TTC549 (cell line): Measurements from ENCODE around the gene PTGIS.
"Not testable (repeated sequence)": the region's sequence is repeated elsewhere in the genome, so short reads cannot be mapped to it uniquely, and the experiment has no call there.

ENCODE experiments used
- FAIRE-seq: peaks from 2 replicates; lab custom pipeline; 2012; peaks lifted over from hg19 to GRCh38; lab: Jason Lieb, UNC

Gene PTGIS

GRCh38 chr20:49567421-49568277 lies at the start of gene PTGIS:
Gene PTGIS, minus strand, starts transcription at chr20:49568137. Its CDS starts 21 bp downstream, at chr20:49568116.
- no peak for FAIRE-seq

GRCh38 chr20:49617394-49617793 lies 49.5 kb upstream of the PTGIS start:
- not testable (repeated sequence) for FAIRE-seq

GRCh38 chr20:49616154-49617007 lies 48.4 kb upstream of the PTGIS start:
- no peak for FAIRE-seq

GRCh38 chr20:49615401-49616153 lies 47.6 kb upstream of the PTGIS start:
- no peak for FAIRE-seq

- not testable (repeated sequence) for FAIRE-seq
Observed at GRCh38 chr20:49615051-49615400, 47.1 kb upstream of the PTGIS start.

GRCh38 chr20:49614338-49615050 lies 46.6 kb upstream of the PTGIS start:
- no peak for FAIRE-seq

GRCh38 chr20:49612127-49612738 lies 44.3 kb upstream of the PTGIS start:
- FAIRE-seq = no peak

GRCh38 chr20:49611539-49612126 lies 43.7 kb upstream of the PTGIS start:
- not testable (repeated sequence) for FAIRE-seq

GRCh38 chr20:49610691-49611538 lies 43.0 kb upstream of the PTGIS start:
- no peak for FAIRE-seq

GRCh38 chr20:49608752-49609670 lies 41.1 kb upstream of the PTGIS start:
- FAIRE-seq = no peak

GRCh38 chr20:49607568-49607967 lies 39.6 kb upstream of the PTGIS start:
- no peak for FAIRE-seq

GRCh38 chr20:49603209-49603627 lies 35.3 kb upstream of the PTGIS start:
- no peak for FAIRE-seq

- FAIRE-seq = no peak
Observed at GRCh38 chr20:49602345-49603208, 34.6 kb upstream of the PTGIS start.

- FAIRE-seq = no peak
Observed at GRCh38 chr20:49601153-49601924, 33.4 kb upstream of the PTGIS start.

- FAIRE-seq = no peak
Observed at GRCh38 chr20:49599746-49600113, 31.8 kb upstream of the PTGIS start.

- no peak for FAIRE-seq
Observed at GRCh38 chr20:49597825-49598395, 30.0 kb upstream of the PTGIS start.
